Neural cell (in vitro differentiated cells): ENCODE data around the gene SLC6A9. TPM values are rescaled to one million over a fixed set of nuclear protein-coding genes. Genes with fewer than 3 reads are reported as not detected.
A peak's percentile ranks its signal among the peaks of the same experiment; 100 is the strongest.

Experiments used
- H2AFZ ChIP-seq: fragments of 200-600, 300-800 bp; sonication (generic), shearing (Covaris generic); 2 replicates; pipeline ENCODE4 v1.6.0; 2014; ENCODE audit warnings: low read depth, mild to moderate bottlenecking, antibody characterized with exemption, low read length, moderate library complexity
- H3F3A ChIP-seq: fragments of 200-600 bp; shearing (Covaris generic); 2 replicates; pipeline ENCODE4 v1.6.1; 2016; ENCODE audit warnings: mild to moderate bottlenecking, moderate library complexity, mixed read lengths, antibody characterized with exemption, low read length; ENCODE audit not compliant: insufficient read depth, poor library complexity, severe bottlenecking
- H3K27ac ChIP-seq: fragments of 200-600, 300-800 bp; sonication (generic), shearing (Covaris generic); 2 replicates; pipeline ENCODE4 v1.5.1; 2014; ENCODE audit warnings: mild to moderate bottlenecking, low read length, moderate library complexity
- H3K27me3 ChIP-seq: fragments of 300-800, 200-600 bp; sonication (generic), shearing (Covaris generic); 2 replicates; pipeline ENCODE4 v1.6.0; 2014; ENCODE audit warnings: mild to moderate bottlenecking, low read depth, low read length, moderate library complexity; ENCODE audit not compliant: insufficient read depth
- H3K36me3 ChIP-seq: fragments of 300-800, 200-600 bp; sonication (generic), shearing (Covaris generic); 2 replicates; pipeline ENCODE4 v1.5.1; 2014; ENCODE audit warnings: mild to moderate bottlenecking, antibody characterized with exemption, low read length, moderate library complexity; ENCODE audit not compliant: insufficient read depth
- H3K4me2 ChIP-seq: fragments of 300-800, 200-600 bp; sonication (generic), shearing (Covaris generic); 2 replicates; pipeline ENCODE4 v1.6.0; 2014; ENCODE audit warnings: mild to moderate bottlenecking, low read length
- H3K4me3 ChIP-seq: fragments of 300-800, 200-600 bp; sonication (generic), shearing (Covaris generic); 2 replicates; pipeline ENCODE4 v1.5.1; 2014; ENCODE audit warnings: mild to moderate bottlenecking, low read length, moderate library complexity
- H3K79me2 ChIP-seq: fragments of 200-600 bp; shearing (Covaris generic); replicated peaks from 2 replicates; pipeline ENCODE4 v1.6.0; 2014; ENCODE audit warnings: mild to moderate bottlenecking, low read length, moderate library complexity; ENCODE audit not compliant: insufficient read depth
- H3K9ac ChIP-seq: fragments of 300-800, 200-600 bp; sonication (generic), shearing (Covaris generic); 2 replicates; pipeline ENCODE4 v1.6.1; 2016; ENCODE audit warnings: mild to moderate bottlenecking, low read length, mixed read lengths
- H3K9me2 ChIP-seq: fragments of 200-600 bp; shearing (Covaris generic); 2 replicates; pipeline ENCODE4 v1.6.1; 2016; ENCODE audit warnings: mild to moderate bottlenecking, low read length, mixed read lengths; ENCODE audit not compliant: insufficient read depth
- H3K9me3 ChIP-seq: fragments of 200-600, 300-800 bp; sonication (generic), shearing (Covaris generic); 2 replicates; pipeline ENCODE4 v1.6.1; 2016; ENCODE audit warnings: mild to moderate bottlenecking, mixed run types, low read length, moderate library complexity, mixed read lengths
- H4K20me1 ChIP-seq: fragments of 200-600 bp; shearing (Covaris generic); 2 replicates; pipeline ENCODE4 v1.6.1; 2016; ENCODE audit warnings: mild to moderate bottlenecking, mixed run types; ENCODE audit not compliant: insufficient read depth
- EP300 ChIP-seq: fragments of 450-650 bp; conservative IDR thresholded peaks from 2 replicates; pipeline ENCODE4 v1.6.1; 2014; ENCODE audit warnings: antibody characterized with exemption, mild to moderate bottlenecking, moderate library complexity; ENCODE audit not compliant: poor library complexity, severe bottlenecking
- EZH2 ChIP-seq: fragments of 200-600, 300-800 bp; shearing (Covaris generic), sonication (generic); IDR thresholded peaks from 2 replicates; pipeline ENCODE4 v1.6.1; 2014; ENCODE audit warnings: antibody characterized with exemption, low read length, borderline replicate concordance, mild to moderate bottlenecking; ENCODE audit not compliant: insufficient read depth, poor library complexity, severe bottlenecking
- MXI1 ChIP-seq: fragments of 450-650 bp; conservative IDR thresholded peaks from 2 replicates; pipeline ENCODE4 v1.6.1; 2014; ENCODE audit warnings: antibody characterized with exemption, mild to moderate bottlenecking; ENCODE audit not compliant: poor library complexity, severe bottlenecking
- POLR2AphosphoS5 ChIP-seq: IDR thresholded peaks from 2 replicates; pipeline ENCODE4 v1.6.1; 2012
- RAD21 ChIP-seq: fragments of 450-650 bp; conservative IDR thresholded peaks from 2 replicates; pipeline ENCODE4 v1.6.1; 2014; ENCODE audit warnings: antibody characterized with exemption, mild to moderate bottlenecking, moderate library complexity
- SMC3 ChIP-seq: fragments of 450-650 bp; conservative IDR thresholded peaks from 2 replicates; pipeline ENCODE4 v1.6.1; 2014; ENCODE audit warnings: antibody characterized with exemption, mild to moderate bottlenecking, moderate library complexity; ENCODE audit not compliant: poor library complexity
- TAF1 ChIP-seq: IDR thresholded peaks from 2 replicates; pipeline ENCODE4 v1.6.1; 2012; ENCODE audit warnings: low read depth
- polyA plus RNA-seq: library from polyadenylated mRNA; depleted of rRNA; stranded (reverse); fragments of >200 nt; gene quantifications from 2 replicates; pipeline ENCODE4 v1.2.3, GENCODE V29; 2014
- TF ChIP-seq, protein P1 (sequence below): IDR thresholded peaks from 2 replicates; pipeline ENCODE4 v1.6.1; 2012; ENCODE audit warnings: borderline replicate concordance
- TF ChIP-seq, protein P2 (sequence below): fragments of 450-650 bp; IDR thresholded peaks from 2 replicates; pipeline ENCODE4 v1.5.1; 2014; ENCODE audit warnings: antibody characterized with exemption, mild to moderate bottlenecking, moderate library complexity; ENCODE audit not compliant: poor library complexity, severe bottlenecking

SLC6A9 gene
- polyA plus RNA-seq, 1 donor from 2014 or later, result 1.3 TPM

DNA sequence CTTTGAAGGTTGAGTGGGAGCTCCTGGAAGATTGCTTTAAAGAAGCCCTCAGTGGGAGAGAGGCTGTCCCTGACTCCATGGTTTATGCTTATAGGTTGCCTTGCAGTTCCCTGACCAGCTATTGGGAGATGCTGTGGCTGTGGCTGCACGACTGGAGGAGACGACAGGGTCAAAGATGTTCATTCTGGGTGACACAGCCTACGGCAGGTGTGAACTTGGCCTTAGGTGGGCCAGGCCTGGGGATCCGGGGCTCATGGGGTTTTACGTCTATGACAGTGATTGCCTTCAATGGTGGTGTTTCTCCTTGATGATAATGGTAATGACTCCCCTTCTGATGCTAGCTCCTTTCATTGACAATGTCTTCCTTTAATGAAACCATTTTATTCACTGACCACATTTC lies 60.8 kb downstream of the SLC6A9 start:
- H3F3A ChIP-seq, result no peaks in the 10 kb centered on the region
- H3K27ac ChIP-seq, result no peak overlapping the region
- H3K9me2 ChIP-seq, result no peaks in the 10 kb centered on the region
- peak overlapping the region; percentile 60 for H3K9ac ChIP-seq
- peak overlapping the region; percentile 85 for H3K4me3 ChIP-seq
- H3K4me2 ChIP-seq, result peak overlapping the region; percentile 28
- H3K36me3 ChIP-seq, result no peaks in the 10 kb centered on the region
- H3K79me2 ChIP-seq, result peaks cover 6% of the 10 kb centered on the region
- no peak for TF ChIP-seq SMC3
- TF ChIP-seq, protein P1, sequence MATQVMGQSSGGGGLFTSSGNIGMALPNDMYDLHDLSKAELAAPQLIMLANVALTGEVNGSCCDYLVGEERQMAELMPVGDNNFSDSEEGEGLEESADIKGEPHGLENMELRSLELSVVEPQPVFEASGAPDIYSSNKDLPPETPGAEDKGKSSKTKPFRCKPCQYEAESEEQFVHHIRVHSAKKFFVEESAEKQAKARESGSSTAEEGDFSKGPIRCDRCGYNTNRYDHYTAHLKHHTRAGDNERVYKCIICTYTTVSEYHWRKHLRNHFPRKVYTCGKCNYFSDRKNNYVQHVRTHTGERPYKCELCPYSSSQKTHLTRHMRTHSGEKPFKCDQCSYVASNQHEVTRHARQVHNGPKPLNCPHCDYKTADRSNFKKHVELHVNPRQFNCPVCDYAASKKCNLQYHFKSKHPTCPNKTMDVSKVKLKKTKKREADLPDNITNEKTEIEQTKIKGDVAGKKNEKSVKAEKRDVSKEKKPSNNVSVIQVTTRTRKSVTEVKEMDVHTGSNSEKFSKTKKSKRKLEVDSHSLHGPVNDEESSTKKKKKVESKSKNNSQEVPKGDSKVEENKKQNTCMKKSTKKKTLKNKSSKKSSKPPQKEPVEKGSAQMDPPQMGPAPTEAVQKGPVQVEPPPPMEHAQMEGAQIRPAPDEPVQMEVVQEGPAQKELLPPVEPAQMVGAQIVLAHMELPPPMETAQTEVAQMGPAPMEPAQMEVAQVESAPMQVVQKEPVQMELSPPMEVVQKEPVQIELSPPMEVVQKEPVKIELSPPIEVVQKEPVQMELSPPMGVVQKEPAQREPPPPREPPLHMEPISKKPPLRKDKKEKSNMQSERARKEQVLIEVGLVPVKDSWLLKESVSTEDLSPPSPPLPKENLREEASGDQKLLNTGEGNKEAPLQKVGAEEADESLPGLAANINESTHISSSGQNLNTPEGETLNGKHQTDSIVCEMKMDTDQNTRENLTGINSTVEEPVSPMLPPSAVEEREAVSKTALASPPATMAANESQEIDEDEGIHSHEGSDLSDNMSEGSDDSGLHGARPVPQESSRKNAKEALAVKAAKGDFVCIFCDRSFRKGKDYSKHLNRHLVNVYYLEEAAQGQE, result no peak
- no peak for TF ChIP-seq RAD21
- no peak for TF ChIP-seq POLR2AphosphoS5
- no peak for TF ChIP-seq EP300
- TF ChIP-seq TAF1, result no peak
- TF ChIP-seq, protein P2, sequence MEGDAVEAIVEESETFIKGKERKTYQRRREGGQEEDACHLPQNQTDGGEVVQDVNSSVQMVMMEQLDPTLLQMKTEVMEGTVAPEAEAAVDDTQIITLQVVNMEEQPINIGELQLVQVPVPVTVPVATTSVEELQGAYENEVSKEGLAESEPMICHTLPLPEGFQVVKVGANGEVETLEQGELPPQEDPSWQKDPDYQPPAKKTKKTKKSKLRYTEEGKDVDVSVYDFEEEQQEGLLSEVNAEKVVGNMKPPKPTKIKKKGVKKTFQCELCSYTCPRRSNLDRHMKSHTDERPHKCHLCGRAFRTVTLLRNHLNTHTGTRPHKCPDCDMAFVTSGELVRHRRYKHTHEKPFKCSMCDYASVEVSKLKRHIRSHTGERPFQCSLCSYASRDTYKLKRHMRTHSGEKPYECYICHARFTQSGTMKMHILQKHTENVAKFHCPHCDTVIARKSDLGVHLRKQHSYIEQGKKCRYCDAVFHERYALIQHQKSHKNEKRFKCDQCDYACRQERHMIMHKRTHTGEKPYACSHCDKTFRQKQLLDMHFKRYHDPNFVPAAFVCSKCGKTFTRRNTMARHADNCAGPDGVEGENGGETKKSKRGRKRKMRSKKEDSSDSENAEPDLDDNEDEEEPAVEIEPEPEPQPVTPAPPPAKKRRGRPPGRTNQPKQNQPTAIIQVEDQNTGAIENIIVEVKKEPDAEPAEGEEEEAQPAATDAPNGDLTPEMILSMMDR, result no peak
- TF ChIP-seq MXI1, result no peak
- TF ChIP-seq EZH2, result no peak
- no peaks in the 10 kb centered on the region for H3K9me3 ChIP-seq
- H2AFZ ChIP-seq, result no peak overlapping the region
- H4K20me1 ChIP-seq, result peaks cover 2% of the 10 kb centered on the region
- no peaks in the 10 kb centered on the region for H3K27me3 ChIP-seq

DNA sequence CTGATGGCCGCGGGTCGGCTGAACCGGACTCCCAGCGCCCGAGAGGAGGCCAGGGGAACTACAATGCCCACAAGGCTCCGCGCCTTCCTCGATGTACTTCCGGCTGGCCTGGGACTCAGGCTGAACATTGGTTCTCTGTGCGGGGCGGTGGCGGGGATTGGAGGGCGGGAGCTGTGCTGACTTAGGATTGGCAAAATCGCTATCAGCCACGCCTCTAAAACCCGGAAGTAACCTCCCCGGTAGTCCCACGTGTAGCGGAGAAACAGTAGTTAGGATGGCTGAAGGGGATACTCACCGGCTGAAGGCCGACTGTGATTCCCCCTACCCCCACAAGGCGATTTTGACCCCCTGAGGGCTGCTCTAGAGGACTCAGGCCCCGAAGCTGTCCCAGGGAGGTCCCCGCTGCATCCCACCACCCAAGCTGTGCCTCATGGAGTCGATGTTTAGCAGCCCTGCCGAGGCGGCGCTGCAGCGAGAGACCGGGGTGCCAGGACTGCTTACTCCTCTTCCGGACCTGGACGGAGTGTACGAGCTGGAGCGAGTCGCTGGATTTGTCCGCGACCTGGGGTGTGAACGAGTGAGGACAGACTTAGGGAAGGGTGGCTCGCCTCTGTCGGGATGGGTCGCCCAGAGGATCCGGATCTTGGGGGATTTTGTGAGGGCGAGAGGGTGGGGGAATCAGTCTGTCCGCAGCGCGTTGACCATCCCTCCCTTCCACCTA lies 61.4 kb downstream of the SLC6A9 start, which contains the start of gene DPH2:
Gene DPH2 (plus strand): TSS at position 265 of the 721 bp plus-strand sequence. CDS start 166 bp downstream, at position 431.
- no peak within 1 kb of the TSS for H3K27ac ChIP-seq
- peak within 1 kb of the TSS; percentile 85 for H3K4me3 ChIP-seq
- H3K36me3 ChIP-seq, result no peaks in the 10 kb centered on the region
- TF ChIP-seq MXI1, result peak; percentile 99
- no peak for TF ChIP-seq RAD21
- peak; percentile 62 for TF ChIP-seq POLR2AphosphoS5
- no peaks in the 10 kb centered on the region for H3K9me2 ChIP-seq
- H3K79me2 ChIP-seq, result peaks cover under 1% of the 10 kb centered on the region
- peak within 1 kb of the TSS; percentile 42 for H2AFZ ChIP-seq
- H3K27me3 ChIP-seq, result no peaks in the 10 kb centered on the region
- no peaks in the 10 kb centered on the region for H3F3A ChIP-seq
- peak within 1 kb of the TSS; percentile 94 for H3K4me2 ChIP-seq
- peak within 1 kb of the TSS; percentile 60 for H3K9ac ChIP-seq
- no peaks in the 10 kb centered on the region for H3K9me3 ChIP-seq
- no peaks in the 10 kb centered on the region for H4K20me1 ChIP-seq
